GM23338 (cell line): ENCODE data around the gene ATG9B.

Experiments used
- CTCF ChIP-seq, 2 experiments: fragments of 200-600 bp in 1 of 2; sonication (generic) in 1 of 2; conservative IDR thresholded peaks; 2 replicates each; pipeline versions ENCODE4 v1.5.1 to v1.6.1; 2016 to 2017; ENCODE audit warnings: antibody characterized with exemption in 2 of 2, low read depth in 2 of 2, mild to moderate bottlenecking in 2 of 2, moderate library complexity in 1 of 2
- ETS1 ChIP-seq: IDR thresholded peaks from 2 replicates; pipeline ENCODE4 v1.6.1; 2016; ENCODE audit warnings: antibody characterized with exemption

DNA sequence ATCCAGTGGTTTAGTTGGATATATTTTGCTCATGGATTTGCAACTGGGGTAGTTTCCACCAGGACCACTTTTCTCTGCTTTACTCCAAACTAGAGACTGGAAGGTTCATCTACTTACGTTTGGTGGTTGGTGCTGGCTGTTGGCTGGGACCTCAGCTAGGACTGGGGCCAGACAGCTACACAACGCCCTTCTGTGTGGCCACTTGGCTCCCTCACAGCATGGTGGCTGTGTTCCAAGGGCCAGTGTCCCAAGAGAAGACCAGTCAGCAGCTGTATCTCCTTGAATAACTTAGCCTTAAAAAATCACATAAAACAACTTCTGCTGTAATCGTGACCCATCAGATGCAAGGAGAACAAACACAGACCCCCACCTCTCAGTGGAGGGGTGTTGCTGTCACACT is 41.9 kb downstream of the ATG9B start:
- TF ChIP-seq CTCF (conservative IDR thresholded peaks at IDR 0.05; ENCODE audit: low read depth in 2 of 2) (no peak), ETS1 (no peak)
